HepG2 (cell line): ENCODE results near the gene TEX48.

Source experiments
- CTCF ChIP-seq: sonication (generic); formaldehyde crosslinking; IDR thresholded peaks from 2 replicates; pipeline ENCODE4 v1.5.0; 2020; ENCODE audit warnings: mild to moderate bottlenecking, missing genetic modification reagents, moderate library complexity
- EHMT2 ChIP-seq: fragments of 200-600 bp; sonication (generic); IDR thresholded peaks from 2 replicates; pipeline ENCODE4 v1.7.0; 2017; ENCODE audit warnings: antibody characterized with exemption, low read depth, low read length, borderline replicate concordance
- ESRRA ChIP-seq: sonication (generic); formaldehyde crosslinking; IDR thresholded peaks from 2 replicates; pipeline ENCODE4 v1.5.1; 2020; ENCODE audit warnings: mild to moderate bottlenecking, low read depth, missing genetic modification reagents
- GABPA ChIP-seq, 2 experiments: IDR thresholded peaks; 2 replicates each; pipeline ENCODE4 v1.6.1; 2011 to 2016; ENCODE audit warnings: low read depth in 2 of 2, low read length in 1 of 2, missing biosample characterization in 1 of 2, missing genetic modification characterization in 1 of 2
- NFATC3 ChIP-seq: sonication (generic); formaldehyde crosslinking; IDR thresholded peaks from 2 replicates; pipeline ENCODE4 v1.5.1; 2020; ENCODE audit warnings: mild to moderate bottlenecking, missing genetic modification reagents
- NONO ChIP-seq, 2 experiments: fragments of 450-650 bp in 1 of 2; sonication (generic) in 1 of 2; formaldehyde crosslinking in 1 of 2; IDR thresholded peaks in 1 of 2; conservative IDR thresholded peaks in 1 of 2; 2 replicates each; pipeline versions ENCODE4 v1.6.1 to v1.8.0; 2017 to 2022; ENCODE audit warnings: mild to moderate bottlenecking in 1 of 2, missing genetic modification reagents in 1 of 2, moderate library complexity in 1 of 2
- POLR2A ChIP-seq, 2 experiments: IDR thresholded peaks; 2 replicates each; pipeline ENCODE4 v1.6.1; 2011; ENCODE audit warnings: low read depth in 2 of 2, low read length in 2 of 2, mild to moderate bottlenecking in 1 of 2, moderate library complexity in 1 of 2; ENCODE audit not compliant: insufficient read depth in 1 of 2
- POLR2AphosphoS5 ChIP-seq: IDR thresholded peaks from 2 replicates; pipeline ENCODE4 v1.6.1; 2012; ENCODE audit warnings: low read depth, low read length
- RARG ChIP-seq: sonication (generic); formaldehyde crosslinking; IDR thresholded peaks from 2 replicates; pipeline ENCODE4 v1.4.0; 2020; ENCODE audit warnings: low read depth, mild to moderate bottlenecking, missing genetic modification reagents

- no peak for TF ChIP-seq POLR2AphosphoS5
- no peak for TF ChIP-seq POLR2A (IDR thresholded peaks at IDR 0.05; ENCODE audit: insufficient read depth in 1 of 2, low read depth in 2 of 2, low read length in 2 of 2)
- no peak for TF ChIP-seq NONO (IDR thresholded peaks at IDR 0.05)
- TF ChIP-seq NONO (CRISPR knock-in tag; conservative IDR thresholded peaks at IDR 0.05): no peak
- no peak for TF ChIP-seq NFATC3
- TF ChIP-seq CTCF (CRISPR knock-in tag): no peak
- no peak for TF ChIP-seq EHMT2
- no peak for TF ChIP-seq GABPA (IDR thresholded peaks at IDR 0.05; ENCODE audit: low read depth, low read length)
- TF ChIP-seq GABPA (CRISPR knock-in tag; IDR thresholded peaks at IDR 0.05; ENCODE audit: low read depth): no peak
- no peak for TF ChIP-seq RARG (CRISPR knock-in tag)
- no peak for TF ChIP-seq ESRRA
Observed at GRCh38 chr9:114678795-114679194, 3.2 kb downstream of the TEX48 start.
